IPS DF 4.7 (cell line): ENCODE data around the gene DOK4.

Experiments
- DNase-seq: peaks from one replicate; pipeline ENCODE4 v3.0.0-alpha.2; 2013; ENCODE audit warnings: low spot score; ENCODE audit errors: extremely low read depth

Gene DOK4

GRCh38 chr16:57485916-57486857 is at the start of gene DOK4:
DOK4 (minus strand) TSS chr16:57486493; CDS start chr16:57479507, 6,986 bp downstream.
- no peak for DNase-seq

GRCh38 chr16:57535680-57536305 is 49.5 kb upstream of the DOK4 start:
- DNase-seq = no peak

- DNase-seq = no peak
These were observed 48.8 kb upstream of the DOK4 start for GRCh38 chr16:57534881-57535658.

GRCh38 chr16:57534337-57534880 is 48.1 kb upstream of the DOK4 start:
- DNase-seq = no peak

- no peak for DNase-seq
These were observed 47.4 kb upstream of the DOK4 start for GRCh38 chr16:57533431-57534336.

GRCh38 chr16:57532266-57532625 is 46.0 kb upstream of the DOK4 start:
- no peak for DNase-seq

- no peak for DNase-seq
These were observed 45.5 kb upstream of the DOK4 start for GRCh38 chr16:57531635-57532265.

GRCh38 chr16:57531253-57531575 is 44.9 kb upstream of the DOK4 start:
- DNase-seq = no peak

- DNase-seq = no peak
These were observed 44.4 kb upstream of the DOK4 start for GRCh38 chr16:57530522-57531252.

GRCh38 chr16:57530104-57530521 is 43.8 kb upstream of the DOK4 start:
- no peak for DNase-seq

- no peak for DNase-seq
These were observed 43.3 kb upstream of the DOK4 start for GRCh38 chr16:57529391-57530103.

- DNase-seq = no peak
These were observed 42.5 kb upstream of the DOK4 start for GRCh38 chr16:57528499-57529390.

- DNase-seq = no peak
These were observed 41.5 kb upstream of the DOK4 start for GRCh38 chr16:57527610-57528360.

- DNase-seq = no peak
These were observed 40.7 kb upstream of the DOK4 start for GRCh38 chr16:57527027-57527426.

GRCh38 chr16:57526498-57526897 is 40.2 kb upstream of the DOK4 start:
- no peak for DNase-seq

- no peak for DNase-seq
These were observed 39.5 kb upstream of the DOK4 start for GRCh38 chr16:57525761-57526160.

- no peak for DNase-seq
These were observed 36.7 kb upstream of the DOK4 start for GRCh38 chr16:57522960-57523359.
